ENCODE data around the gene CCL1.

The CCL1 gene

DNA sequence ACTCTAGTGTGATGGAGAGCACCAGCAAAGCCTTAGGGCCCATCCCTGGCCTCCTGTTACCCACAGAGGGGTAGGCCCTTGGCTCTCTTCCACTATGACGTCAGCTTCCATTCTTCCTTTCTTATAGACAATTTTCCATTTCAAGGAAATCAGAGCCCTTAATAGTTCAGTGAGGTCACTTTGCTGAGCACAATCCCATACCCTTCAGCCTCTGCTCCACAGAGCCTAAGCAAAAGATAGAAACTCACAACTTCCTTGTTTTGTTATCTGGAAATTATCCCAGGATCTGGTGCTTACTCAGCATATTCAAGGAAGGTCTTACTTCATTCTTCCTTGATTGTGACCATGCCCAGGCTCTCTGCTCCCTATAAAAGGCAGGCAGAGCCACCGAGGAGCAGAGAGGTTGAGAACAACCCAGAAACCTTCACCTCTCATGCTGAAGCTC is 44.0 kb downstream of the CCL1 start, which contains the start of gene CCL8:
TSS of gene CCL8 (plus strand) at position 397 of the 445 bp plus-strand sequence. CDS start 67 bp downstream, outside the sequence.
- POLR2A ChIA-PET: no interaction called here
- no peak within 1 kb of the TSS for H3K4me3 ChIP-seq (ENCODE audit: low read depth, low read length)
- CTCF ChIA-PET: interaction anchor here (0.6 to 8.8 kb wide), 4 partner anchors 14 to 119 kb away, joined by 3 to 50 read pairs (median 6); no protein-coding TSS in a partner anchor
- TF ChIP-seq, protein P1, sequence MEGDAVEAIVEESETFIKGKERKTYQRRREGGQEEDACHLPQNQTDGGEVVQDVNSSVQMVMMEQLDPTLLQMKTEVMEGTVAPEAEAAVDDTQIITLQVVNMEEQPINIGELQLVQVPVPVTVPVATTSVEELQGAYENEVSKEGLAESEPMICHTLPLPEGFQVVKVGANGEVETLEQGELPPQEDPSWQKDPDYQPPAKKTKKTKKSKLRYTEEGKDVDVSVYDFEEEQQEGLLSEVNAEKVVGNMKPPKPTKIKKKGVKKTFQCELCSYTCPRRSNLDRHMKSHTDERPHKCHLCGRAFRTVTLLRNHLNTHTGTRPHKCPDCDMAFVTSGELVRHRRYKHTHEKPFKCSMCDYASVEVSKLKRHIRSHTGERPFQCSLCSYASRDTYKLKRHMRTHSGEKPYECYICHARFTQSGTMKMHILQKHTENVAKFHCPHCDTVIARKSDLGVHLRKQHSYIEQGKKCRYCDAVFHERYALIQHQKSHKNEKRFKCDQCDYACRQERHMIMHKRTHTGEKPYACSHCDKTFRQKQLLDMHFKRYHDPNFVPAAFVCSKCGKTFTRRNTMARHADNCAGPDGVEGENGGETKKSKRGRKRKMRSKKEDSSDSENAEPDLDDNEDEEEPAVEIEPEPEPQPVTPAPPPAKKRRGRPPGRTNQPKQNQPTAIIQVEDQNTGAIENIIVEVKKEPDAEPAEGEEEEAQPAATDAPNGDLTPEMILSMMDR (IDR thresholded peaks at IDR 0.05; ENCODE audit: insufficient read depth, low read length, missing control alignments): no peak
- no peak for DNase-seq (ENCODE audit: low read depth, low spot score)

DNA sequence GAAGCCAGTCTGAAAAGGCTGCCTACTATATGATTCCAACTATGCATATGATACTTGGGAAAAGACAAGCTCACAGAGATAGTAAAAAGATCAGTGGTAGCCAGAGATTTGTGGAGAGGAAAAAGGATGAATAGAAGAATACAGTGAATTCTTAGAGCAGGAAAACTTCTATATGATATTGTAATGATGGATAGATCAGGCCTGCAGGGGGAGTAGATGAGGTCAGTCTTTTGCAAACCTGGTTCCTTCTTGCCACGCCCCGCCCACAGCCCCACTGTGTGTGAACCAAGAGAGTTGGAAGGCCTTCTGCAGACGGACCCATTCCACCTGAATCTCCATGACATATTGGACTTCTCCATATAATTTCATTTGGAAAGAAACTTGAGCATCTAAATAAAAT is 44.6 kb downstream of the CCL1 start:
- TF ChIP-seq, protein P1 (IDR thresholded peaks at IDR 0.05; ENCODE audit: insufficient read depth, low read length, missing control alignments): no peak
- no peak for DNase-seq (ENCODE audit: low read depth, low spot score)

DNA sequence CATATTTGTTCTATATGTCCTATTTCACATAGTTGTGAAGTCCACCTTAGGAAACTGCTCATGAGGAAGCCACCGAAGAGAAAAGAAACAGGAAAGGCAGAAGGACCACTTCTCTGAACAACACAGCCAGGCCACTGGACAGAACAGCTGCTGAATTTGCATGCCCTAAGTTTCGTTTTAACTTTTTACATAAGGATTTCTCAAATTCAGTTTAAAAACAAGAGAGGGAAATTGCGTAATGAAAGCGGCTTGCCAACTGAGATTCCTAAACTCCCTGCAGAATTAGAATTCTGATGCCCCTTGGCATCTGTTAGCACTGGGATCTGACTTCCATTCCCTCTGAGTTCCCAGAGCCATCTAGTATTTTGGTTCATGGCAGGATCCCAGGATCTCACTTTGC is 48.8 kb downstream of the CCL1 start:
- CTCF ChIA-PET: interaction anchor here (1.3 to 14.9 kb wide), 3 partner anchors 45 to 114 kb away, joined by 3 to 163 read pairs (median 7); partner anchors contain the start of gene CCL1
- TF ChIP-seq, protein P1 (IDR thresholded peaks at IDR 0.05; ENCODE audit: insufficient read depth, low read length, missing control alignments): no peak
- no peak for DNase-seq (ENCODE audit: low read depth, low spot score)
- POLR2A ChIA-PET: no interaction called here
- no peak overlapping the region for H3K4me3 ChIP-seq (ENCODE audit: low read depth, low read length)

More for the DNA sequence above, 44.6 kb downstream of the CCL1 start:
- ChIA-PET POLR2A (no interaction called here), CTCF (interaction anchor here (0.6 to 8.8 kb wide), 3 partner anchors 13 to 118 kb away, joined by 3 to 50 read pairs (median 8); no protein-coding TSS in a partner anchor)
- H3K4me3 ChIP-seq (ENCODE audit: low read depth, low read length): no peak overlapping the region

DNA sequence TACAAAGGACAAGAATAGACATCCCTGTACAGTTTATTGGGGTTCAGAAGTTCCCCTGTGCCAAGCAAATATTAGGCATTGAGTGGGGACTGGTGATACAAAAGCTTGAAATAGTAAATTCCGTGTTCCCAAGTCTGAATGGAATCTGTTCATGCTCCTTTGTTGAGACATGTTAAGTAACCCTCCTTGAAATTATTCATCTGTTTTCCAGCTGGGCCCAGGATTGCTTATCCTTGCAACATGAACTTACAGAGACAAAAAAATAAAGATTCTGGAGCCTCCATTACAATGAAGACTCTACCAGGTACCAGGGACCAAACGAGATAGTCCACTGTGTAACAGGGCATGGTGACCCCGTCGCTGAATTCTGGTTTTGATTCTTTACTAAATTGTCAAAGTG is 49.9 kb downstream of the CCL1 start:
- ChIA-PET POLR2A (no interaction called here), CTCF (interaction anchor here (0.5 to 14.9 kb wide), 5 partner anchors 9 to 116 kb away, joined by 3 to 183 read pairs (median 5); partner anchors contain the start of gene CCL1)
- TF ChIP-seq, protein P1 (IDR thresholded peaks at IDR 0.05; ENCODE audit: insufficient read depth, low read length, missing control alignments): no peak
- no peak overlapping the region for H3K4me3 ChIP-seq (ENCODE audit: low read depth, low read length)
- no peak for DNase-seq (ENCODE audit: low read depth, low spot score)

DNA sequence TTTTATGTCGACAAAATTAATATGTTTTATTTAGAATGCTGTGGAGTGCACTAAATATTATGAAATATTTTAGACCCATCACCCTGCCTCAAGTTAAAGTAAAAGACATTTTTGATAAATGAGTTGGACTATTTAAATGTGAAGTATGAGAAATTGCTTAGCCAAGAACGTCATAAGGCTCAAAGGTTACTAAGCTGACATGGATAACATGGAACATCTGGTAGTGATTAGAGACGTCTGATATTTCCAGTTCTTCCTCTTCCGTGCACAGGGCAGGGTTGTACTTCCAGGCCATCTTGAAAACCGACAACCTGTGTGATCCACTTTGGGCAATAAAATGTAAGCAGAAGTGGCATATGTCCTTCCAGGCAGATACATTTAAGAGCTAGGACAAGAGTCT is 51.0 kb downstream of the CCL1 start:
- TF ChIP-seq, protein P1 (IDR thresholded peaks at IDR 0.05; ENCODE audit: insufficient read depth, low read length, missing control alignments): no peak
- ChIA-PET CTCF (interaction anchor here (1.0 to 14.9 kb wide), 4 partner anchors 8 to 110 kb away, joined by 3 to 183 read pairs (median 84); partner anchors contain the start of gene CCL1), POLR2A (no interaction called here)
- peak; percentile 52 for DNase-seq (ENCODE audit: low read depth, low spot score)
- no peak overlapping the region for H3K4me3 ChIP-seq (ENCODE audit: low read depth, low read length)

DNA sequence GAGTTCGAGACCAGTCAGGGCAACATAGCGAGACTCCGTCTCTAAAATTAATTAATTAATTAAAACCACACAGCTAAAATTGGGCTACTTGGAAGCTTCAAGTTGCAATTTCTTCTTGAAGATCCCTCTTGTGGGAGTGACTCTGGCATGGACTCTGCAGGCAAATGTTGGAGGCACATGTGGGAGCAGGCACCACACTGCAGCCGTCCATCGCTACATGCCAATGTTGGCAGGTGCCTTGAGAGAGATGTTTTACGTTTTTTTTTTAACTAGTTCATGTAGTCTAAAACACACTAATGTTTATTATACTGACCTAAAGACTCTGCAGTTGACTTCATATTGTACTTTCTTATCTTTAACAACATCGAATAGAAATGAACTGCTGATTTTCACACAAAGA is 51.7 kb downstream of the CCL1 start:
- ChIA-PET POLR2A (no interaction called here), CTCF (interaction anchor here (1.1 to 14.9 kb wide), 3 partner anchors 11 to 109 kb away, joined by 3 to 183 read pairs (median 163); partner anchors contain the start of gene CCL1)
- no peak for DNase-seq (ENCODE audit: low read depth, low spot score)
- H3K4me3 ChIP-seq (ENCODE audit: low read depth, low read length): no peak overlapping the region
- TF ChIP-seq, protein P1 (IDR thresholded peaks at IDR 0.05; ENCODE audit: insufficient read depth, low read length, missing control alignments): no peak

Measured in AG04449 (cell line).